ENCODE data around the gene OMA1.

Gene OMA1

DNA sequence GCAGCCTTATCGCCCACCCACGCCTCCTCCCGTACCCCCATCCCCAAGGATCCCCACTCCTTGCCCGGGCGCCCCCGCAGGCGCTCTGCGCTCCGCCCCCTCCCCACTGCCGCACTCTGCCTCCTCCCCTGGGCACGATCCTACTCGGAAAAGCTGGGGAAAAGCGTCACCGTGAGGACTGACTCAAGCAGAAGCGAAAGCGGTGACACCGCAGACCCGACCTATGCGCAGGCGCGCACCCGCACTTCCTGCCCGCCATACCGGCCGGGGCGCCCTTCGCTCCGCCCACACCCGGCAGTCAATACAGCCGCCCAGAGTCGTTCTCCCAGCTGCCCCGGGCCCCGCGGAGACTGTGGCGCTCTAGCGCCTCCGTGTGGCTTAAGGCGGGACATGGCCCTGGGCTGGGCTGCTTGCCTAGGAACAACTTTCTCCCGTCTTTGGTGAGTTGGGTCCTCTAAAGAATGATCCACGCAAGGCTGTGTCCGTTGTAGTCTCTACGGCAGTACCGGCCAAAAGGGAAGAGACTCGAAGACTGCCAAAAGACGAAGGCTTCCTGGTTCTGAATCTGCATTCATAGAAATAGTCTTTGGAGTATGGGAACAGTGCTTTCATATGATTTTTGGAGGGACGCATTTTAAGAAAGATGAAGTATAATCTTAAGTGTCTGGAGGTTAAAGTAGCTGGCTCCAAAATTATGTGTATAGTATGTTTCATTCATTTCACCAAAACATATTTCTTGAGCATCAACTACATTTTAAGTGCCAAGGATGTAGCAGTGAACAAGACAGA lies at the start of gene OMA1:
Gene OMA1 (minus strand): TSS at position 207 of the 789 bp plus-strand sequence. CDS start 7,432 bp downstream, outside the sequence.
- no peaks in the 10 kb centered on the region for H3K36me3 ChIP-seq (ENCODE audit: insufficient read depth, insufficient read length, low read length)
- peak within 1 kb of the TSS; percentile 86 for H3K9ac ChIP-seq (ENCODE audit: insufficient read length, low read depth)
- peak within 1 kb of the TSS; percentile 73 for H3K4me3 ChIP-seq (ENCODE audit: insufficient read length, low read depth)
- H3K4me1 ChIP-seq (ENCODE audit: insufficient read depth, insufficient read length): no peaks in the 10 kb centered on the region
- peak; percentile 99 for DNase-seq (ENCODE audit: low read depth, low spot score)
- no peaks in the 10 kb centered on the region for H3K27me3 ChIP-seq (ENCODE audit: insufficient read depth, insufficient read length)
- TF ChIP-seq ZNF274 (IDR thresholded peaks at IDR 0.05; ENCODE audit: low read depth, low read length): no peak
- TF ChIP-seq YY1 (IDR thresholded peaks at IDR 0.05; ENCODE audit: insufficient read depth, insufficient read length): peak; percentile 56
- no peaks in the 10 kb centered on the region for H3K9me3 ChIP-seq (ENCODE audit: insufficient read depth, low read length)

DNA sequence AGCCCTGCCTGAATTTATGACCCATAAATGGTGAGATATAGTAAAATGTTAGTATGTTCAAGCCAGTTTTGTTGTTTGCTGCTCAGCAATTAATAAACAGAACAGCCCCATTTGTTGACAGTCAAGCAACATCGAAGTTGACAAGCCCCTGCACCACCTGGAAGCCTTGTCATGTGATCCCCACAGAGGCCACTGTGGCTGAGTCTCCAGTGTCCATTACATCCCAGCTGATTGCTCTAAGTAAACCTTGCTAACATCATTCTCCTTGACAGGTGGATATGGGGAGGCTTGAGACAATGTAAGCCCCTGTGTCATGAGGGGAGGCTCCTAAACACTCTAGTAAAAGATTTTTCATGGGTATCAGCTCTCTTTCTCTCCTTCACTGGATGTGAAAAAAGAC lies 48.0 kb upstream of the OMA1 start:
- no peak for TF ChIP-seq ZNF274 (IDR thresholded peaks at IDR 0.05; ENCODE audit: low read depth, low read length)
- TF ChIP-seq SUZ12 (IDR thresholded peaks at IDR 0.05; ENCODE audit: extremely low read depth, insufficient read depth, insufficient read length): no peak
- no peak for TF ChIP-seq YY1 (IDR thresholded peaks at IDR 0.05; ENCODE audit: insufficient read depth, insufficient read length)

DNA sequence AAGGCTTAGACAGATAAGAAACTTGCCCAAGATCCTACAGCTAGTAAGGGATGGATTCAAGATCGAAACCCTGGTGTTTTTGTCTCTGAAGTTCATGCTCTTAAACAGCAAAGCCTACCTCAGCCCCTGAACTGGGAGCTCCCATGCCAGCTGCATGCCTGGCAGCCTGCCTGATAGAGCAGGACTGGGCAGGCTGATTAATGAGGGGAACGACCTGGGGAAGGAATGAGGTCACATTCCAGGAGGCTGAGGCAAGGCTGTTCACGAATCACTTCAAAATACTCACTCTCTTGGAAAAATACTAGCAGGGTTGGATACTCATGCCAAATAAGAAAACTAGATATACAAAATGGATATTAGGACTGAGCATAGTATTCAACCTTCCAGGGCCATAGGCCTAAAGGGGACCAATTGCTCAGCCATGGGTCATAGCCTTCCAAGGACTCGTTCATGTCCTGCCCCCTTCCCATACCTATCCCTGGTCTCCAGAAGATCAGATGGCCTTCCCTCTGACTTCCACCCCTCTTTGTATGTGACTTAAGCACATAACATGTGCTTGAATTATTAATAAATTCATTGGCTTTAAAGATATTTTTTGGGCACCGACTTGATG lies 46.1 kb upstream of the OMA1 start:
- no peak for DNase-seq (ENCODE audit: low read depth, low spot score)
- Histone ChIP-seq H3K27me3 (ENCODE audit: insufficient read depth, insufficient read length) (no peaks in the 10 kb centered on the region), H3K36me3 (ENCODE audit: insufficient read depth, insufficient read length, low read length) (no peaks in the 10 kb centered on the region), H3K9me3 (ENCODE audit: insufficient read depth, low read length) (no peaks in the 10 kb centered on the region), H3K9ac (ENCODE audit: insufficient read length, low read depth) (no peak overlapping the region), H3K4me1 (ENCODE audit: insufficient read depth, insufficient read length) (no peaks in the 10 kb centered on the region), H3K4me3 (ENCODE audit: insufficient read length, low read depth) (no peak overlapping the region)
- TF ChIP-seq YY1 (IDR thresholded peaks at IDR 0.05; ENCODE audit: insufficient read depth, insufficient read length) (no peak), SUZ12 (IDR thresholded peaks at IDR 0.05; ENCODE audit: extremely low read depth, insufficient read depth, insufficient read length) (no peak), ZNF274 (IDR thresholded peaks at IDR 0.05; ENCODE audit: low read depth, low read length) (no peak)

More for the DNA sequence above, 48.0 kb upstream of the OMA1 start:
- Histone ChIP-seq H3K4me3 (ENCODE audit: insufficient read length, low read depth) (no peak overlapping the region), H3K4me1 (ENCODE audit: insufficient read depth, insufficient read length) (no peaks in the 10 kb centered on the region), H3K9ac (ENCODE audit: insufficient read length, low read depth) (no peak overlapping the region), H3K36me3 (ENCODE audit: insufficient read depth, insufficient read length, low read length) (no peaks in the 10 kb centered on the region), H3K27me3 (ENCODE audit: insufficient read depth, insufficient read length) (no peaks in the 10 kb centered on the region), H3K9me3 (ENCODE audit: insufficient read depth, low read length) (no peaks in the 10 kb centered on the region)
- no peak for DNase-seq (ENCODE audit: low read depth, low spot score)

- H3K9ac ChIP-seq (ENCODE audit: insufficient read length, low read depth): no peak overlapping the region
- no peak for DNase-seq (ENCODE audit: low read depth, low spot score)
- no peak overlapping the region for H3K4me3 ChIP-seq (ENCODE audit: insufficient read length, low read depth)
- H3K4me1 ChIP-seq (ENCODE audit: insufficient read depth, insufficient read length): no peaks in the 10 kb centered on the region
- no peaks in the 10 kb centered on the region for H3K9me3 ChIP-seq (ENCODE audit: insufficient read depth, low read length)
- H3K36me3 ChIP-seq (ENCODE audit: insufficient read depth, insufficient read length, low read length): no peaks in the 10 kb centered on the region
- H3K27me3 ChIP-seq (ENCODE audit: insufficient read depth, insufficient read length): no peaks in the 10 kb centered on the region
- TF ChIP-seq SUZ12 (IDR thresholded peaks at IDR 0.05; ENCODE audit: extremely low read depth, insufficient read depth, insufficient read length): no peak
Measured at GRCh38 chr1:58591806-58592205, 45.3 kb upstream of the OMA1 start.

GRCh38 chr1:58590019-58590418 lies 43.5 kb upstream of the OMA1 start:
- H3K4me3 ChIP-seq (ENCODE audit: insufficient read length, low read depth): no peak overlapping the region
- no peak overlapping the region for H3K9ac ChIP-seq (ENCODE audit: insufficient read length, low read depth)
- H3K9me3 ChIP-seq (ENCODE audit: insufficient read depth, low read length): no peaks in the 10 kb centered on the region
- no peaks in the 10 kb centered on the region for H3K27me3 ChIP-seq (ENCODE audit: insufficient read depth, insufficient read length)
- no peak for DNase-seq (ENCODE audit: low read depth, low spot score)
- H3K4me1 ChIP-seq (ENCODE audit: insufficient read depth, insufficient read length): no peaks in the 10 kb centered on the region
- TF ChIP-seq ZNF274 (IDR thresholded peaks at IDR 0.05; ENCODE audit: low read depth, low read length) (no peak), YY1 (IDR thresholded peaks at IDR 0.05; ENCODE audit: insufficient read depth, insufficient read length) (no peak), SUZ12 (IDR thresholded peaks at IDR 0.05; ENCODE audit: extremely low read depth, insufficient read depth, insufficient read length) (no peak)
- H3K36me3 ChIP-seq (ENCODE audit: insufficient read depth, insufficient read length, low read length): no peaks in the 10 kb centered on the region

- H3K27me3 ChIP-seq (ENCODE audit: insufficient read depth, insufficient read length): no peaks in the 10 kb centered on the region
- TF ChIP-seq YY1 (IDR thresholded peaks at IDR 0.05; ENCODE audit: insufficient read depth, insufficient read length) (no peak), ZNF274 (IDR thresholded peaks at IDR 0.05; ENCODE audit: low read depth, low read length) (no peak), SUZ12 (IDR thresholded peaks at IDR 0.05; ENCODE audit: extremely low read depth, insufficient read depth, insufficient read length) (no peak)
- DNase-seq (ENCODE audit: low read depth, low spot score): no peak
- no peaks in the 10 kb centered on the region for H3K36me3 ChIP-seq (ENCODE audit: insufficient read depth, insufficient read length, low read length)
- H3K4me1 ChIP-seq (ENCODE audit: insufficient read depth, insufficient read length): peaks cover 4% of the 10 kb centered on the region
- H3K4me3 ChIP-seq (ENCODE audit: insufficient read length, low read depth): no peak overlapping the region
- no peaks in the 10 kb centered on the region for H3K9me3 ChIP-seq (ENCODE audit: insufficient read depth, low read length)
- H3K9ac ChIP-seq (ENCODE audit: insufficient read length, low read depth): no peak overlapping the region
Measured at GRCh38 chr1:58588396-58588795, 41.9 kb upstream of the OMA1 start.

DNA sequence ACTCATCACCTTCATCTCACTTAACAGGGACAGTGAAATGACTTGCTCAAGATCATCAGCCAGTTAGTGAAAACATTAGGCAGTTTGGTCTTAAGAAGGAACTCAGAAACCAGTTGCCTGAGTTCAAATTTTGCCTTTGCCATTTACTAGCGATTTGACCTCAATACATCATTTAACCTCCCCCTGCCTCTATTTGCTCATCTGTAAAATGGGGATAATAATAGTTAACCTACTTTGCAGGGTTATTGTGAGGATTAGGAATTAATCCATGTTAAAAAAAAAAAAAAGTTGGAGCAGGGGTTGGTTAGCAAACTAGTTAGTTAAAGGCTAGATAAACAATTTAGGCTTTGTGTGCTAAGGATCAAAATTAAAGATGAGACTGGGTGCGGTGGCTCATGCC lies 41.1 kb upstream of the OMA1 start:
- Histone ChIP-seq H3K27me3 (ENCODE audit: insufficient read depth, insufficient read length) (no peaks in the 10 kb centered on the region), H3K36me3 (ENCODE audit: insufficient read depth, insufficient read length, low read length) (no peaks in the 10 kb centered on the region), H3K9ac (ENCODE audit: insufficient read length, low read depth) (no peak overlapping the region), H3K9me3 (ENCODE audit: insufficient read depth, low read length) (no peaks in the 10 kb centered on the region), H3K4me1 (ENCODE audit: insufficient read depth, insufficient read length) (peaks cover 4% of the 10 kb centered on the region), H3K4me3 (ENCODE audit: insufficient read length, low read depth) (no peak overlapping the region)
- no peak for TF ChIP-seq SUZ12 (IDR thresholded peaks at IDR 0.05; ENCODE audit: extremely low read depth, insufficient read depth, insufficient read length)
- TF ChIP-seq ZNF274 (IDR thresholded peaks at IDR 0.05; ENCODE audit: low read depth, low read length): no peak
- no peak for TF ChIP-seq YY1 (IDR thresholded peaks at IDR 0.05; ENCODE audit: insufficient read depth, insufficient read length)
- no peak for DNase-seq (ENCODE audit: low read depth, low spot score)
